ENCODE data around the gene RCVRN. TPM values are rescaled to one million over a fixed set of nuclear protein-coding genes. Genes with fewer than 3 reads are reported as not detected.
"Not testable (repeated sequence)": the region's sequence is repeated elsewhere in the genome, so short reads cannot be mapped to it uniquely, and the experiment has no call there.

The RCVRN gene
- polyA plus RNA-seq, 10 donors = 0.24 to 1.1 (median 0.59) TPM; not detected in 2

GRCh38 chr17:9922012-9922848 lies 17.2 kb upstream of the RCVRN start:
- DNase-seq = no peak

GRCh38 chr17:9921216-9921615 lies 16.1 kb upstream of the RCVRN start:
- not testable (repeated sequence) for DNase-seq

- no peak for DNase-seq
Measured at GRCh38 chr17:9918804-9919352, 13.8 kb upstream of the RCVRN start.

GRCh38 chr17:9918352-9918751 lies 13.3 kb upstream of the RCVRN start:
- no peak for DNase-seq

- DNase-seq = no peak
Measured at GRCh38 chr17:9917801-9918200, 12.7 kb upstream of the RCVRN start.

GRCh38 chr17:9917131-9917530 lies 12.1 kb upstream of the RCVRN start:
- DNase-seq = no peak

- no peak for DNase-seq
Measured at GRCh38 chr17:9916108-9916507, 11.0 kb upstream of the RCVRN start.

GRCh38 chr17:9913476-9913875 lies 8.4 kb upstream of the RCVRN start:
- DNase-seq = no peak

GRCh38 chr17:9912121-9913099 lies 7.3 kb upstream of the RCVRN start:
- no peak for DNase-seq

- no peak for DNase-seq
Measured at GRCh38 chr17:9911089-9911488, 6.0 kb upstream of the RCVRN start.

GRCh38 chr17:9908649-9909042 lies 3.6 kb upstream of the RCVRN start:
- DNase-seq = no peak

GRCh38 chr17:9907883-9908648 lies 3.0 kb upstream of the RCVRN start:
- peak in 1 of 3 donors; percentile 44 for DNase-seq

GRCh38 chr17:9907131-9907530 lies 2.1 kb upstream of the RCVRN start:
- DNase-seq = no peak

- DNase-seq = no peak
Measured at GRCh38 chr17:9906616-9907015, 1.5 kb upstream of the RCVRN start.

- no peak for DNase-seq
Measured at GRCh38 chr17:9905902-9906301, 831 bp upstream of the RCVRN start.

- DNase-seq = no peak
Measured at GRCh38 chr17:9904277-9905077, 594 bp downstream of the RCVRN start.

- DNase-seq = peak in 1 of 3 donors; percentile 66
Measured at GRCh38 chr17:9902120-9902519, 3.0 kb downstream of the RCVRN start.

- peak; percentile 70 to 83 (median 82) for DNase-seq
Measured at GRCh38 chr17:9900784-9901183, 4.3 kb downstream of the RCVRN start.

GRCh38 chr17:9900044-9900594 lies 5.0 kb downstream of the RCVRN start:
- DNase-seq = peak in 1 of 3 donors; percentile 45
